Measurements from ENCODE around the gene NKX1-2. TPM values are rescaled to one million over a fixed set of nuclear protein-coding genes. Genes with fewer than 3 reads are reported as not detected.

The NKX1-2 gene
- total and polyA plus RNA-seq, 2 of the 8 experiments (the other 6 are each of a cell fraction or from before 2014, with no cell fraction given): 12.7 to 34.9 TPM

DNA sequence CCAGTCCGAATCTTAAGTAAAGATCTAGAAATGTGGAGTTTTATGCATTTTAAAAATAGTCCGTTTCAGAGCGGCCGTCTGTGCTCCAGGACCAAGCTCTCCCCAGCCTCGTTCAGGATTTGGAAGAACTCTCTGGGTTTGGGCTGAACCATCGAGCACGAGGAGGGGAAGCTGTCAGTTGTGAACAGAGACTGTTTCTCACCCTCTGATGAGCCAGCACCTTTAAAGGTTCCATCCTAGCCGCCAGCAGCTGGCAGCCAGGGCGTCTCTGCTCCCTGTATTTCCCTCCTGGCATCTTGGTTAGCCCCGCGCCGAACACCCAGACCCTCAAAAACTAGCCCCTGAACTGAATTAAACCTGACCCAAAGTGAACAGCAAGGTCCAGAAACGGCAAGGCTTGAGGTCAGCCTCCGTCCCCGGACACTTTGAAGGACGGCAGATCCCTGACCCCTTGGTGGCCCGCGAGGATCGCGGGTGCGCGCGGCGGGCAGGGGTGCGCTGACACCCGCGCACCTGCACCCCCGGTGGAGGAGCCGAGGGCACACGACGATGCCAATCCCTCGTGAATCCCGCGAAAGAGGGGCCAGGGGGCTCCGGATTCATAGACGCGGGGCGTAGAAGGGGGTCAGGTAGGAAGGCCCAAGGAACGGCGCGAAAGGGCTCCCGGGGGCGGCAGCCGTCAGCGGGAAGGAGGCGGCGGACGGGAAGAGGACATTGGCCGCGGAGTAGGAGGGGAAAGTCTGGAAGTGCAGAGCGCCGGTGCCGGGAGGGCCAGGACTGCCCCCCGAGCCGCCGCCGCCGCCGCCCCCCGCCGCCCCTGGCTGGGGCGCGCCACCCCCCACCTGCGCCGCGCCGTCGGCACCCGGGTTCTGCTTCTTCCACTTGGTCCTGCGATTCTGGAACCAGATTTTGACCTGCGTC lies 2.7 kb downstream of the NKX1-2 start (continued):
- TF ChIP-seq, protein P1, sequence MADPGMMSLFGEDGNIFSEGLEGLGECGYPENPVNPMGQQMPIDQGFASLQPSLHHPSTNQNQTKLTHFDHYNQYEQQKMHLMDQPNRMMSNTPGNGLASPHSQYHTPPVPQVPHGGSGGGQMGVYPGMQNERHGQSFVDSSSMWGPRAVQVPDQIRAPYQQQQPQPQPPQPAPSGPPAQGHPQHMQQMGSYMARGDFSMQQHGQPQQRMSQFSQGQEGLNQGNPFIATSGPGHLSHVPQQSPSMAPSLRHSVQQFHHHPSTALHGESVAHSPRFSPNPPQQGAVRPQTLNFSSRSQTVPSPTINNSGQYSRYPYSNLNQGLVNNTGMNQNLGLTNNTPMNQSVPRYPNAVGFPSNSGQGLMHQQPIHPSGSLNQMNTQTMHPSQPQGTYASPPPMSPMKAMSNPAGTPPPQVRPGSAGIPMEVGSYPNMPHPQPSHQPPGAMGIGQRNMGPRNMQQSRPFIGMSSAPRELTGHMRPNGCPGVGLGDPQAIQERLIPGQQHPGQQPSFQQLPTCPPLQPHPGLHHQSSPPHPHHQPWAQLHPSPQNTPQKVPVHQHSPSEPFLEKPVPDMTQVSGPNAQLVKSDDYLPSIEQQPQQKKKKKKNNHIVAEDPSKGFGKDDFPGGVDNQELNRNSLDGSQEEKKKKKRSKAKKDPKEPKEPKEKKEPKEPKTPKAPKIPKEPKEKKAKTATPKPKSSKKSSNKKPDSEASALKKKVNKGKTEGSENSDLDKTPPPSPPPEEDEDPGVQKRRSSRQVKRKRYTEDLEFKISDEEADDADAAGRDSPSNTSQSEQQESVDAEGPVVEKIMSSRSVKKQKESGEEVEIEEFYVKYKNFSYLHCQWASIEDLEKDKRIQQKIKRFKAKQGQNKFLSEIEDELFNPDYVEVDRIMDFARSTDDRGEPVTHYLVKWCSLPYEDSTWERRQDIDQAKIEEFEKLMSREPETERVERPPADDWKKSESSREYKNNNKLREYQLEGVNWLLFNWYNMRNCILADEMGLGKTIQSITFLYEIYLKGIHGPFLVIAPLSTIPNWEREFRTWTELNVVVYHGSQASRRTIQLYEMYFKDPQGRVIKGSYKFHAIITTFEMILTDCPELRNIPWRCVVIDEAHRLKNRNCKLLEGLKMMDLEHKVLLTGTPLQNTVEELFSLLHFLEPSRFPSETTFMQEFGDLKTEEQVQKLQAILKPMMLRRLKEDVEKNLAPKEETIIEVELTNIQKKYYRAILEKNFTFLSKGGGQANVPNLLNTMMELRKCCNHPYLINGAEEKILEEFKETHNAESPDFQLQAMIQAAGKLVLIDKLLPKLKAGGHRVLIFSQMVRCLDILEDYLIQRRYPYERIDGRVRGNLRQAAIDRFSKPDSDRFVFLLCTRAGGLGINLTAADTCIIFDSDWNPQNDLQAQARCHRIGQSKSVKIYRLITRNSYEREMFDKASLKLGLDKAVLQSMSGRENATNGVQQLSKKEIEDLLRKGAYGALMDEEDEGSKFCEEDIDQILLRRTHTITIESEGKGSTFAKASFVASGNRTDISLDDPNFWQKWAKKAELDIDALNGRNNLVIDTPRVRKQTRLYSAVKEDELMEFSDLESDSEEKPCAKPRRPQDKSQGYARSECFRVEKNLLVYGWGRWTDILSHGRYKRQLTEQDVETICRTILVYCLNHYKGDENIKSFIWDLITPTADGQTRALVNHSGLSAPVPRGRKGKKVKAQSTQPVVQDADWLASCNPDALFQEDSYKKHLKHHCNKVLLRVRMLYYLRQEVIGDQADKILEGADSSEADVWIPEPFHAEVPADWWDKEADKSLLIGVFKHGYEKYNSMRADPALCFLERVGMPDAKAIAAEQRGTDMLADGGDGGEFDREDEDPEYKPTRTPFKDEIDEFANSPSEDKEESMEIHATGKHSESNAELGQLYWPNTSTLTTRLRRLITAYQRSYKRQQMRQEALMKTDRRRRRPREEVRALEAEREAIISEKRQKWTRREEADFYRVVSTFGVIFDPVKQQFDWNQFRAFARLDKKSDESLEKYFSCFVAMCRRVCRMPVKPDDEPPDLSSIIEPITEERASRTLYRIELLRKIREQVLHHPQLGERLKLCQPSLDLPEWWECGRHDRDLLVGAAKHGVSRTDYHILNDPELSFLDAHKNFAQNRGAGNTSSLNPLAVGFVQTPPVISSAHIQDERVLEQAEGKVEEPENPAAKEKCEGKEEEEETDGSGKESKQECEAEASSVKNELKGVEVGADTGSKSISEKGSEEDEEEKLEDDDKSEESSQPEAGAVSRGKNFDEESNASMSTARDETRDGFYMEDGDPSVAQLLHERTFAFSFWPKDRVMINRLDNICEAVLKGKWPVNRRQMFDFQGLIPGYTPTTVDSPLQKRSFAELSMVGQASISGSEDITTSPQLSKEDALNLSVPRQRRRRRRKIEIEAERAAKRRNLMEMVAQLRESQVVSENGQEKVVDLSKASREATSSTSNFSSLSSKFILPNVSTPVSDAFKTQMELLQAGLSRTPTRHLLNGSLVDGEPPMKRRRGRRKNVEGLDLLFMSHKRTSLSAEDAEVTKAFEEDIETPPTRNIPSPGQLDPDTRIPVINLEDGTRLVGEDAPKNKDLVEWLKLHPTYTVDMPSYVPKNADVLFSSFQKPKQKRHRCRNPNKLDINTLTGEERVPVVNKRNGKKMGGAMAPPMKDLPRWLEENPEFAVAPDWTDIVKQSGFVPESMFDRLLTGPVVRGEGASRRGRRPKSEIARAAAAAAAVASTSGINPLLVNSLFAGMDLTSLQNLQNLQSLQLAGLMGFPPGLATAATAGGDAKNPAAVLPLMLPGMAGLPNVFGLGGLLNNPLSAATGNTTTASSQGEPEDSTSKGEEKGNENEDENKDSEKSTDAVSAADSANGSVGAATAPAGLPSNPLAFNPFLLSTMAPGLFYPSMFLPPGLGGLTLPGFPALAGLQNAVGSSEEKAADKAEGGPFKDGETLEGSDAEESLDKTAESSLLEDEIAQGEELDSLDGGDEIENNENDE (IDR thresholded peaks at IDR 0.05; ENCODE audit: insufficient replicate concordance, low read length): no peak
- peak; percentile 46; the same call in 1 of the 2 replicates for TF ChIP-seq JUND (IDR thresholded peaks at IDR 0.05; ENCODE audit: low read length)
- TF ChIP-seq MAFK (IDR thresholded peaks at IDR 0.05; ENCODE audit: low read depth, low read length): no peak
- TF ChIP-seq CHD2 (IDR thresholded peaks at IDR 0.05; ENCODE audit: low read length): no peak
- TF ChIP-seq SP2 (IDR thresholded peaks at IDR 0.05; ENCODE audit: low read length): no peak
- 0 out of 2 replicates have a peak, but pooled peaks have one; percentile 35 for TF ChIP-seq GABPA (IDR thresholded peaks at IDR 0.05; ENCODE audit: borderline replicate concordance, insufficient read depth, low read length)

All from H1 (cell line).